GM18870 (cell line): ENCODE measurements around the gene GMPR2.
A peak's percentile ranks its signal among the peaks of the same experiment; 100 is the strongest.

Experiments used
- ATAC-seq: cut with Tn5 transposase; IDR thresholded peaks from one replicate; pipeline ENCODE4 v1.9.1; 2021; ENCODE audit warnings: moderate library complexity; ENCODE audit not compliant: unreplicated experiment

GMPR2 gene

GRCh38 chr14:24232645-24233537 lies at the start of gene GMPR2:
Gene GMPR2, plus strand, starts transcription at chr14:24232929. Its CDS starts 325 bp downstream, at chr14:24233254.
- ATAC-seq = peak; percentile 42

GRCh38 chr14:24183014-24183481 lies 49.7 kb upstream of the GMPR2 start:
- ATAC-seq = no peak

- ATAC-seq = no peak
Measured at GRCh38 chr14:24184104-24184970, 48.4 kb upstream of the GMPR2 start.

- ATAC-seq = no peak
Measured at GRCh38 chr14:24185026-24185425, 47.7 kb upstream of the GMPR2 start.

- ATAC-seq = no peak
Measured at GRCh38 chr14:24185741-24186140, 47.0 kb upstream of the GMPR2 start.

GRCh38 chr14:24186831-24187538 lies 45.7 kb upstream of the GMPR2 start:
- no peak for ATAC-seq

GRCh38 chr14:24187539-24187915 lies 45.2 kb upstream of the GMPR2 start:
- no peak for ATAC-seq

- peak; percentile 85 for ATAC-seq
Measured at GRCh38 chr14:24188251-24189058, 44.3 kb upstream of the GMPR2 start, which contains the start of gene IPO4. Gene IPO4, minus strand, starts transcription at chr14:24188816. Its CDS starts 29 bp downstream, at chr14:24188787.

GRCh38 chr14:24189059-24189375 lies 43.7 kb upstream of the GMPR2 start:
- no peak for ATAC-seq

- ATAC-seq = no peak
Measured at GRCh38 chr14:24189460-24189859, 43.3 kb upstream of the GMPR2 start.

- no peak for ATAC-seq
Measured at GRCh38 chr14:24190416-24190815, 42.3 kb upstream of the GMPR2 start.

GRCh38 chr14:24192933-24193332 lies 39.8 kb upstream of the GMPR2 start:
- ATAC-seq = no peak

- ATAC-seq = no peak
Measured at GRCh38 chr14:24194186-24194872, 38.4 kb upstream of the GMPR2 start.

GRCh38 chr14:24194873-24195185 lies 37.9 kb upstream of the GMPR2 start:
- ATAC-seq = no peak

GRCh38 chr14:24195186-24196070 lies 37.3 kb upstream of the GMPR2 start, which contains the start of gene TM9SF1:
Gene TM9SF1, minus strand, starts transcription at chr14:24195441. Its CDS starts 422 bp downstream, at chr14:24195019.
- ATAC-seq = peak; percentile 74

- ATAC-seq = peak; percentile 22
Measured at GRCh38 chr14:24196071-24197055, 36.4 kb upstream of the GMPR2 start.

GRCh38 chr14:24197056-24197450 lies 35.7 kb upstream of the GMPR2 start:
- no peak for ATAC-seq
